Skeletal muscle cell (primary cell): ENCODE measurements around the gene CSN2.
A peak's percentile ranks its signal among the peaks of the same experiment; 100 is the strongest.
"Not testable (repeated sequence)": the region's sequence is repeated elsewhere in the genome, so short reads cannot be mapped to it uniquely, and the experiment has no call there.

Experiments used
- DNase-seq: peaks from one replicate; pipeline ENCODE4 v3.0.0-alpha.2; 2010; ENCODE audit warnings: low read depth
- H3K4me3 ChIP-seq: 2 replicates; pipeline ENCODE4 v1.5.1; 2011; ENCODE audit warnings: low read depth, mild to moderate bottlenecking, control low read depth, low read length, moderate library complexity

The CSN2 gene, protein sequence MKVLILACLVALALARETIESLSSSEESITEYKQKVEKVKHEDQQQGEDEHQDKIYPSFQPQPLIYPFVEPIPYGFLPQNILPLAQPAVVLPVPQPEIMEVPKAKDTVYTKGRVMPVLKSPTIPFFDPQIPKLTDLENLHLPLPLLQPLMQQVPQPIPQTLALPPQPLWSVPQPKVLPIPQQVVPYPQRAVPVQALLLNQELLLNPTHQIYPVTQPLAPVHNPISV

DNA sequence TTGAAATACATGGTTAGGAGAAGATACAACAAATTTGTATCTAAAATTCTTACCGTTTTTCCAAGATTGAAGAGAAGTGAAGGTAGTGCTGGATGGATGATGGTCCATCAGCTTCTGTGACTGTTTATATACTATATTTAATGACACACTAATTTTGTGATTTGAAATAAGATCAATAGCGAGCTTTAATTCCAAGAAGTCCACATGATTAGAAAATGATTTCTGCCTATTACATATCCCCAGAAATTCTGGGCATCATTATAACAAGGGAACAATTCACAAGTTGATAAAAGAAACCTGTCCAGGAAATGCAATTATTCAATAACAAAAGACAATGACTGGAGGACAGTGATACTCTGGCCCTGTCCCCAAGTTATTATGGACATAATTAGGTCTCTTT, at the start of gene CSN2:
Gene CSN2 (minus strand): TSS at position 101 of the 400 bp plus-strand sequence. CDS start 4,733 bp downstream, outside the sequence.
- H3K4me3 ChIP-seq, result no peak within 1 kb of the TSS
- no peak for DNase-seq

DNA sequence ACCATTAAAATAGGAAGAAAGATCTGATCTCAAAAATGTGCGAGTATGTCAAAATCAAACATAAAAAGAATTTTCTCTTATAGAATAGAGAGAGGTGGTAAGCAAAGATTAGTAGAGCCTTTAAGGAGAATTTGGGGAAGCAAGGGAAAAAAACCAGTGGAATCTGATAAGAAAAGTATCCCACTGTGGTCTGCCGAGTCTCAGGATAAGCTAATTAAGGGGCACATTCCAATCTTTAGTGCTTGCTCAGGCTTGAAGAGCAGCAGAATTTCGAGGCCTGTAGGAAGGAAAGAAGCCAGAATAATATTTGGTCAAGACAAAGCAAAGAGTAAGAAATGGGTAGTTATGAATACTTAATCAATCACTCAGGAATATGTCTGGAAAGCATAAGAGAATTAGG, 43.2 kb upstream of the CSN2 start:
- no peak for DNase-seq
- no peak overlapping the region for H3K4me3 ChIP-seq

DNA sequence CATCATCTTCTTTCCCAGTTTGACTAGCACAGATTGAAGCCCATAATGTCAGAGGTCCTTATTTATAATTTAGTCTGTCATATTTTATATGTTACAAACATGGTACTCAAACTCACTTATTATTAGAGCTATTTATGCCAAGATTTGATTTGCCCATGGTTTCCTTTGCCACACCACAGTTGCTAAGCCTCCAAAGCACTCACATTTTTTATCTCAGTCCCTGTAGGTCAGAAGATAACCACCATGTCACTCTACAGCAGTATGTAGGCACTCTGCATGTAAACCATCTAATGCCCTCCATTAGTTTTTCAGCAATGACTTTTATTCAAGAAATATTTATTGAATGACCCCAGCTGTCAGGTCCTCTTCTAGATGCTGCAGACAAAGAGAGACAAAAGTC, 37.0 kb upstream of the CSN2 start:
- no peak overlapping the region for H3K4me3 ChIP-seq
- no peak for DNase-seq

DNA sequence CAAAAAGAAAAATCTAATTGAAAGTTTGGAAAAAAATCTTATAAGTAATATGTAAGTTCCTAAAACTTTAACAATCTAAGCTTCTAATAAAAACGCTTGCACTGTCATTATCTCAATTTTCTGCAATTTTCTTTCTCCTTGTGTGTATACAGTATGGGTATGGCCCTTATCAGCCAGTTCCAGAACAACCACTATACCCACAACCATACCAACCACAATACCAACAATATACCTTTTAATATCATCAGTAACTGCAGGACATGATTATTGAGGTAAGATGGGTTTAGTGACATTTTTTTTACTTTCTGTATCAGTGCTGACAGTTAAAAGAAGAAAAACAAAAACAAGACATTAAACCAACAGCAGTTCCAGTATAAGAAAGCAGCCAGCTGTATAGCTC, 35.2 kb upstream of the CSN2 start:
- no peak for DNase-seq
- H3K4me3 ChIP-seq, result no peak overlapping the region

DNA sequence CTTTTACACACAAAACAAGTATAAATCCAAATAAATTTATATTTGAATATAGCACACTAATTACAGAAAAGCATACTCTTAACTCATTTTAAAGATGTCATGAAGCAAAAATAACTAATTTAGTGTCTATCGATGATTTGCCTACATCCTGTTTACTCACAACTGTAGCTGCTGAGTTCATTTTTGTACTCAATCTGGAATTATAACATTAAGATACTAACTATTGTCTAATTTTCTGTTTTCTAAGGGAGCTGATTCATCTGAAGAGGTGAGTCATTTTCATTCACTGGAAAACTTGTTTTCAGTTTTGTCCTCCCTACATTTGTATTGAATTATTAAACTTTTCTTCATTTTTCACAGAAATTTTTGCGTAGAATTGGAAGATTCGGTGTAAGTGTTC, 33.9 kb upstream of the CSN2 start:
- H3K4me3 ChIP-seq, result no peak overlapping the region
- DNase-seq, result no peak

DNA sequence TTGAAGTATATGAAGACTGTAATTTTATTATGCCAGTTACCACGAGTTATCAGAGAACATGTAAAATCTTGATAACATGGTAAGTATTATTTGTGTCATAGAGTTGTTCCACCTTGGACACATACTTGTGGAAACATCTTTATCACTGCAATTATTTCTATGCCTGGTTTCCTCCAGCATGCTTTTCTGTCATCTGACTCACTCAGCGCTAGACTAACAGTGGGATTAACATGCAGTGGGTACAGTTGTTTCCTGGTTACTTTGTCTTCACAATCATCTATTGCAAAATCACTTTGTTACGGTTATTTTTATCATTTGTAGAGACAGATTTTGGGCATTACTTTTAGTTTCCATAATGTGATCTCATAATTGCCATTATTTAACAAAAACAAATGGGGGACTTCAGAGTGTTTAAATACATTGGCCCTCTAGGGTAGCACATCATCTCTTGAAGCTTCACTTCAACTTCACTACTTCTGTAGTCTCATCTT, 30.0 kb upstream of the CSN2 start, which contains the start of gene STATH:
Gene STATH (plus strand): TSS at position 441 of the 491 bp plus-strand sequence. CDS start 2,472 bp downstream, outside the sequence.
- no peak within 1 kb of the TSS for H3K4me3 ChIP-seq
- peak; percentile 12 for DNase-seq

DNA sequence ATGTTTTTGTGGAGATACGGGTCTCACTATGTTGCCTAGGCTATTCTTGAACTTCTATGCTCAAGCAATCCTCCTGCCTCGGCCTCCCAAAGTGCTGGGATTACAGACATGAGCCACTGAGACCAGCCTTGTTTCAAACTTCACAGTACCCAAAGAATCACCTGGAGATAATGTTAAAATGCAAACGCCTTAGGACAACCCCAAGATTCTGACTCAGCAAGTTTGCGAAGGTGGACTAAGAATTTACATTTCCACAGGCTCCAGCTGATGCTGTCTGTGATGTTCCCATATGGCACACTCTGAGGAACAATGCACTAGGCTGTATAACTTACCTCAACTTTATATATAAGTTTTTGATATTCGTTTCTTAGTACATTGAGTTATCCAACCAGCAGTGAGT, 29.3 kb upstream of the CSN2 start:
- DNase-seq, result no peak
- H3K4me3 ChIP-seq, result no peak overlapping the region

DNA sequence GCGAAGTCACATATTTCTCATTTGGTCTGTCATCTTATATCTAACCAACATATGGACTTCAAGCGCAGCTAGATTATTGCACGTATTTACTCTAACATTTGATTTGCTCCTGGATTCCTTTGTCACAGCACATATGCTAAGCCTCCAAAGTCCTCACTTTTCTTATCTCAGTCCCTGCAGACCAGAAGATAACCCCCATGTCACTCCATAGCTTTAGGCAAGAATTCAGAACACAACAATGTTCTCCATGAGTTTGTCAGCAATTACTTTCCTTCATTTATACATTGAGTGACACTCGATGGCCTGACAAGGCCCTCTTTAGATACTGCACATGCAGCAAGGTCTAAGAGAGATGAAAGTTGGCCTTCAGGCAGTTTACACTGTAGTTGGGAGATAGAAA, 25.5 kb upstream of the CSN2 start:
- no peak overlapping the region for H3K4me3 ChIP-seq
- no peak for DNase-seq

DNA sequence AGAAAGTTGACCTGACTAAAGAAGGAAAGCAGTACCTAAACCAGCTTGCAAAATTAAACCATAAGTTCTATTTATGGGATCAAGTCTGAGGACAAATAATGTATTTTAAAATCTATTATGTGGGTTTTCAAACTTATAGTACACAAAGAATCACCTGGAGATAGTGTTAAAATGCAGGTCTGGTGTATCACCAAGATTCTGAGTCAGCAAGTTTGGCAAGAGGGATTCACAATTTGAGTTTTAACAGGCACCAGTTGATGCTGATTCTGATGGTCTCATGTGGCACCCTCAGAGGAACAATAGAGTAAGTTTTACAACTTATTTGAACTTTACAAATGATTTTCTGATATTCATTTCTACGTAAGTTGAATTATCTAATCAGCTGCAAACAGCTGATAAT, 21.1 kb upstream of the CSN2 start:
- DNase-seq, result no peak
- no peak overlapping the region for H3K4me3 ChIP-seq

DNA sequence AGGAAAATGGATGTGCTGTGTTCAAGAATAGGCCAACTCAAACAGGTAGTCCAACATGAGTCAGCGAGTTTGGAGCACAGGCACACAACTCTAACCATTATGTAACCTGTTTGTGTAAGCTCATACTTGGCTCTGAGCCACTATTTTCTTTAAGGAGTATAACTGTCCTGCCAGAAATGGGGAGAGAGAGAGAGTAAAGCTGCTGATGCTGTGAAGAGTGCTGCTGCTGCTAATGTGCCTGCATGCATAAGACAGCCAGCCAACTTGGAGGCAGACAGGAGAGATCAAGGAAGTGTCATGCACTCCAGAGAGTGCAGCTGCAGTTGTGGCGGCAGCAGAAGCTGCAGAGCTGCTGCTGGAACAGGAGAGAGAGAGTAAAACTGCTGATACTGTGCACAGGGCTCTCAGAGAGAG, 18.5 kb upstream of the CSN2 start:
- H3K4me3 ChIP-seq, result no peak overlapping the region
- peak; percentile 66 for DNase-seq

DNA sequence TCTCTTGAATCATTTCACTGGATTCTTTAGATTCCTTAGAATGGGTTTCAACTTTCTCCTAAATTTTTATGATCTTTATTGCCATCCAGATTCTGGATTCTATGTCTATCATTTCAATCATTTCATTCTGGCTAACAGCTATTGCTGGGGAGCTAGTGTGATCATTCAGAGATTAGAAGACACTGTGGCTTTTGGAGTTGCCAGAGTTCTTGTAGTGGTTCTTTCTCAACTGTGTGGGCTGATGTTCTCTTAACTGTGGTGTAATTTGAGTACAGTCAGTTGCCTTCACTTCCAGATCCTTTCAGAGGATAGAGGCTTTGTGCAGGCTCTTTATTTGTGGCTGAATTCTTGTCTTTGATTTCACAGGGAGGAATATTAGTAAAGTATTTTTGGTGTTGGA, 12.1 kb upstream of the CSN2 start:
- H3K4me3 ChIP-seq, result no peak overlapping the region
- peak; percentile 41 for DNase-seq

DNA sequence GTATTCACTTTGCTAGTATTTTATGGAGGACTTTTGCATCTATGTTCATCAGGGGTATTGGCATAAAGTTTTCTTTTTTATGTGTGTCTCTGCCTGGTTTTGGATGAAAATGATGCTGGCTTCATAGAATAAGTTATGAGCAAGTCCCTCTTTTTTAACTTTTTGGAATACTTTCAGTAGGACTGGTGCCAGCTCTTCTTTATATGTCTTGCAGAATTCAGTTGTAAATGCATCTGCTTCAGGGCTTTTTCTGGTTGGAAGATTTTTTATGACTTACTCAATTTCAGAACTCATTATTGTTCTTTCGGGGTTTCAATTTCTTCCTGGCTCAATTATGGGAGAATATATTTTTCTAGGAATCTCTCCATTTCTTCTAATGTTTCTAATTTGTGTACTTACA, 9.1 kb upstream of the CSN2 start:
- no peak overlapping the region for H3K4me3 ChIP-seq
- no peak for DNase-seq

DNA sequence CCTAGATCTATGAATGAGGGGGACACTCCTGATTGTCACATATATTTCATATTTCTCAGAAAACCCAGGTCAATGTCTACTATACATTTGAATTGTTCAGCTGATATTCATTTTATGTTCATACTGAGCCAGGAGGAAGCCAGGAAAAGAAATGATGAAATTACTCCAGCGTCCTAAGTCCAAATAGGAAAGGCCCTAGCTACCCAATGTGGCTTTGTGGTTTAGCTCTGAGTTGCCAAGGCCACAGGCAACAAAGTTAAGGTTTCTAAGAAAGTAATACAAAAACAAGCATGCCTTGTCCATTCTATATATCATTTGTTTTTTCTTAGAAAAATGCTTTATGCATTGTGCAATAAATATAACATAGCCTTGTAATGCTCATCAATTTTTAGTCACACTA, 4.5 kb upstream of the CSN2 start:
- H3K4me3 ChIP-seq, result no peak overlapping the region
- DNase-seq, result no peak

DNA sequence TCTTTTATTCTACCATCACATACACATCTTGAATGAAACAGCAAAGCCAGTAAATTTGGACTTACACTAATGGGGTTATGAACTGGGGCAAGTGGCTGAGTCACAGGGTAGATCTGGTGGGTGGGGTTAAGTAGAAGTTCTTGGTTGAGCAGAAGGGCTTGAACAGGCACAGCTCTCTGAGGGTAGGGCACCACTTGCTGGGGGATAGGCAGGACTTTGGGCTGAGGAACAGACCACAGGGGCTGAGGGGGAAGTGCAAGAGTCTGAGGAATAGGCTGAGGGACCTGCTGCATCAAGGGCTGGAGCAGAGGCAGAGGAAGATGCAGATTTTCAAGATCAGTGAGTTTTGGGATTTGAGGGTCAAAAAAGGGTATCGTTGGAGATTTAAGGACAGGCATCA, 8.3 kb downstream of the CSN2 start:
- H3K4me3 ChIP-seq, result no peak overlapping the region
- no peak for DNase-seq

DNA sequence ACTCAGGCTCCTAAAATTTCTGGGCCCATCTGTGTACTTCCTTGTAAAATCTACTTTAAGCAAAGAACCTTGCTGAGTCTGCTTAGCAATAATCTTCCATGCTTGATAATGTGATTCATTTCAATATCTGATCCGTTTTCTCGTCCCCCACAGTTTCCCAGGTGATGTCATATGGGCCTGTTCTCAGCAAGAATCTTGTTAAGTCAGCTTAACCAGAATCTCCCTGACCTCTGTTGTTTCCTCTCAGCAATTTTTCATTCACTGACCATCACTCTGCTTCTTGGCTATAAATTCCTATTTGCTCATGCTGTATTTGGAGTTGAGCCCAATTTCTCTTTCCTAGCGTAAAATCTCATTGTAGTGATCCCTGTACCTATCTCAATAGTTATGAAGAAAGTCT, 13.9 kb downstream of the CSN2 start:
- peak; percentile 48 for DNase-seq
- H3K4me3 ChIP-seq, result no peak overlapping the region

DNA sequence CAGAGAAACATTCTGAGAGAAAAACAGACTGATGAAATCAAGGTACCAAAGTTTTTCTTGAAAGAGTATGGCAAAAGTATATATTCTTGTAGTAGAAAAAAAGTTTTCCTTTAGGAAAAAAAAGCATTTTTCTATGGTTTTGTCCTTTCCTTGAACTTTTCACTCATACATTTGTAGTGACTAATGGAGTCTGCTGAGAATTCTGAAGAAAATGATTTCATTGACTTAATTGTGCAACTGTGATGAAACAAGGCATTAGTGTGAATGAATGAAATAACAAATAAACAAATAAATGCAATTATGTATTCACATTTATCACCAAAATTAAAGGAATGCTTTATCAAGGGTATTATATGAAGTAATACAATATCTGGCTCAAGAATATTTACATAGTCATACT, 29.0 kb downstream of the CSN2 start:
- DNase-seq, result peak; percentile 12

DNA sequence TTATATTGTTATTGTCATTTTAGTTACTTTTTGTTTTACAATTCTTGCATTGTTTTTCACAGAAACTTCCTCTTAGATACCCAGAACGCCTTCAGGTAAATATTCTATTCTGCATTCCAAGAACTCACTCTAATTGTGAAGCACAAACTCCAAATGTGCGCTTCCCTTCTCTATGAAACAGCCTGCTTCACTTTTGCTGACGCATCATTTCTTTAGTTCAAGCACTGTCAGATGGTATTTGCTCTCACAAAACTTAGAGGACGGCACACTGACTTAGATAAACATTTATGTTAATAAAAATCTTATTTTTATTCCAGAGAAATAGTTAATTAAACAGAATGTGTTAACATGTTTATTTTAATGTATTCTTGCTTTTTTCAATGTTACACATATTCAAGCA, 31.4 kb downstream of the CSN2 start:
- DNase-seq, result no peak
- H3K4me3 ChIP-seq, result no peak overlapping the region

More for the DNA sequence above, 29.0 kb downstream of the CSN2 start:
- no peak overlapping the region for H3K4me3 ChIP-seq

DNA sequence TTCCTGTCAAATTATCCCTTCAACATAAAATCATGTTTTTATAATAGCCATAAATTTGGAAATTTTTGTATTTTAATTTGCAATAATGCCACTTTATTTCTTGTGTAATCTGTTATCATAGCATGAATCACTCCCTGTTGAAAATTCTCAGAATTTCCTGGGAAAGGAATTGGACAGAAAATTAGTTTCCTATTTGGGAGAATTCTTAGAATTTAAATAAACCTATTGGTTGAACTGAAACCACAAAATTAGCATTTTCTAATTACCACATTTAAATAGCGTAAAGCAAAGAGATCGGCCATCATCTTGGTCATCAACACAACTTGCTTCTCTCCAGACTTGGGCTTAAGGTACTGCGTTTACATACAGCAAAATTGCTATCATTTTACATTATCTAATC, 34.8 kb downstream of the CSN2 start, which contains the start of gene CSN1S1:
Gene CSN1S1 (plus strand): TSS at position 301 of the 400 bp plus-strand sequence. CDS start 1,488 bp downstream, outside the sequence.
- no peak within 1 kb of the TSS for H3K4me3 ChIP-seq
- no peak for DNase-seq

DNA sequence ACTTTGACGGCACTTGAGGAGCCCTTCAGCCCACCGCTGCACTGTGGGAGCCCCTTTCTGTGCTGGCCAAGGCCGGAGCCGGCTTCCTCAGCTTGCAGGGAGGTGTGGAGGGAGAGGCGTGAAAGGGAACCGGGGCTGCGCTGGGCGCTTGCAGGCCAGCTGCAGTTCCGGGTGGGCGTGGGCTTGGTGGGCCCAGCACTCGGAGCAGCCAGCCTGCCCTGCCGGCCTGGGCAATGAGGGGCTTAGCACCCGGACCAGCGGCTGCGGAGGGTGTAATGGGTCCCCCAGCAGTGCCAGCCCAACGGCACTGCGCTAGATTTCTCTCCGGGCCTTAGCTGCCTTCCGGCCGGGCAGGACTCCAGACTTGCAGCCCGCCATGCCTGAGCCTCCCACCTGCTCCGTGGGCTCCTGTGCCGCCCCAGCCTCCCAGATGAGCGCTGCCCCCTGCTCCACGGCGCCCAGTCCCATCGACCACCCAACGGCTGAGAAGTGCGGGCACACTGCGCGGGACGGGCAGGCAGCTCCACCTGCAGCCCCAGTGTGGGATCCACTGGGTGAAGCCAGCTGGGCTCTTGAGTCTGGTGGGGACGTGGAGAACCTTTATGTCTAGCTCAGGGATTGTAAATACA, 41.6 kb downstream of the CSN2 start:
- DNase-seq, H3K4me3 ChIP-seq: not testable (repeated sequence)

DNA sequence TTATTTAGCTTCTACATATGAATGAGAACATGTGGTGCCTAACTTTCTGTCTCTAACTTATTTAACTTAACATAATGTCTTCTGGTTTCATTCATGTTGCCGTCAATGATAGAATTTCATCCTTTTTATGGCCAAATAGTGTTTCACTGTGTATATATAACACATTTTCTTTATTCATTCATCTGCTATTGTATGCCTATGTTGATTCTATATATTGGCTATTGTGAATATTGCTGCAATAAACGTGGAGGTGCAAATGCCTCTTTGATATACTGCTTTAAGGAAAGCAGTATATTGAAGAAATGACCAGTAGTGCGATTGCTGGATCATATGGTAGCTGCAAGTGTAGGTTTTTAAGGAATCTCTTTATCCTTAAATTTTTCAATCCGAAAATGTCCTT, 44.7 kb downstream of the CSN2 start:
- H3K4me3 ChIP-seq, result no peak overlapping the region
- no peak for DNase-seq
